HG02870 (cell line): ENCODE data around the gene TEX11.
"Not testable (repeated sequence)": the region's sequence is repeated elsewhere in the genome, so short reads cannot be mapped to it uniquely, and the experiment has no call there.

ENCODE experiments used
- ATAC-seq: cut with Tn5 transposase; IDR thresholded peaks from one replicate; pipeline ENCODE4 v1.9.1; 2021; ENCODE audit warnings: mild to moderate bottlenecking, moderate library complexity; ENCODE audit not compliant: unreplicated experiment

The TEX11 gene

DNA sequence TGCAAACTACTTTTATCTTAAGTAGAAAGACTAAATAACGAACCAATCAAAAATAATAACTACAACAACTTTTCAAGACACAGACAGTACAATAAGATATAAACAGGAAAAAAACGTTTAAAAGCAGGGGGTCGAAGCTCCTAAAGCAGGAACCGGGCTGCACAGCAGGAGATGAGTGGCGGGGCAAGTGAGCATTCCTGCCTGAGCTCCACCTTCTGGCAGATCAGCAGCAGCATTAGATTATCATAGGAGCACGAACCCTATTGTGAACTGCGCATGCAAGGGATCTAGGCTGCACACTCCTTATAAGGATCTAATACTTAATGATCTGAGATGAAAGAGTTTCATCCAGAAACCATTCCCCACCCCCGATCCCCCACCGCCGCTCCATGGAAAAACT is 146.2 kb downstream of the TEX11 start:
- no peak for ATAC-seq

DNA sequence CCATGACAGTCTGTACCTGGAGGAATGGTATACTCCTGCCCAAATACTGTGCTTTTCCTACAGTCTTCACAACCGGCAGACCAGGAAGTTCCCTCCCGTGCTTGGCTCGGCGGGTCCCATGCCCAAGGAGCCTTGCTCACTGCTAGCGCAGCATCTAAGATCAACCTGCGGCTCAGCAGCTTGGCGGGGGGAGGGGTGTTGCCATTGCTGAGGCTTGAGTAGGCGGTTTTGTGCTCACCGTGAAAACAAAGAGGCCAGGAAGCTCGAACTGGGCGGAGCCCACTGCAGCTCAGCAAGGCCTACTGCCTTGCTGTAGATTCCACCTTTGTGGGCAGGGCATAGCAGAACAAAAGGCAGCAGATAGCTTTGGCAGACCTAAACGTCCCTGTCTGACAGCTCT is 152.7 kb downstream of the TEX11 start:
- ATAC-seq: no peak

DNA sequence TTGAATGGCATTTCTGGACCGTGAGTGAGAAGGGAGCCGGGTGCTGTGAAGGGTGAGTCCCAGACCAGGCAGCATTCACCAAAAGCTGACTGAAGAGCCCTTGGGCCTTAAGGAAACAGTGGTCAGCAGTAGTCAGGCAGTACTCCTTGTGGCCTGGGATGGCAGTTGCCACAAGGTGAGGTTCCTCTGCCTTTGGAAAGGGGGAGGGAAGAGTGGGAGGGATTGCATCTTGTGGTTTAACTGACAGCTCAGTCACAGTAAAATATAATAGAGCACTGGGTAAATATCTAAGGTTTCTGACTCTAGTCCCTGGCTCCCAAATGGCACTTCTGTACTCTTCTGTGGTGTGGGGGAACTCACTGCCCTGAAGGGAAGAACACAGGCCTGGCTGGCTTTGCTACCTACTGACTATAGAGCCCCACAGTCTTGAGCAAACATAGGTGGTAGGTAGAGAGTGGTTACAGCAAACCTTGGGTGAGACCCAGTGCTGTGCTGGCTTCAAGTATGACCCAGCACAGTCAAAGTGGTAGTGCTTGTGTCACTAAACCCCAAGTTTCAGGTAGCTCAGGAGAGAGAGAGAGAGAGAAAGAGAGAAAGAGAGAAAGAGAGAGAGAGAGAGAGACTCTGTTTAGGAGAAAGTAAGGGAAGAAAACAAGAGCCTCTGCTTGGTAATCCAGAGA is 154.2 kb downstream of the TEX11 start:
- ATAC-seq: no peak

DNA sequence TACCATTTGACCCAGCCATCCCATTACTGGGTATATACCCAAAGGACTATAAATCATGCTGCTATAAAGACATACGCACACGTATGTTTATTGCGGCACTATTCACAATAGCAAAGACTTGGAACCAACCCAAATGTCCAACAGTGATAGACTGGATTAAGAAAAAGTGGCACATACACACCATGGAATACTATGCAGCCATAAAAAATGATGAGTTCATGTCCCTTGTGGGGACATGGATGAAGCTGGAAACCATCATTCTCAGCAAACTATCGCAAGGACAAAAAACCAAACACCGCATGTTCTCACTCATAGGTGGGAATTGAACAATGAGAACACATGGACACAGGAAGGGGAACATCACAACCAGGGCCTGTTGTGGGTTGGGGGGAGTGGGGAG is 174.7 kb downstream of the TEX11 start:
- ATAC-seq: not testable (repeated sequence)

DNA sequence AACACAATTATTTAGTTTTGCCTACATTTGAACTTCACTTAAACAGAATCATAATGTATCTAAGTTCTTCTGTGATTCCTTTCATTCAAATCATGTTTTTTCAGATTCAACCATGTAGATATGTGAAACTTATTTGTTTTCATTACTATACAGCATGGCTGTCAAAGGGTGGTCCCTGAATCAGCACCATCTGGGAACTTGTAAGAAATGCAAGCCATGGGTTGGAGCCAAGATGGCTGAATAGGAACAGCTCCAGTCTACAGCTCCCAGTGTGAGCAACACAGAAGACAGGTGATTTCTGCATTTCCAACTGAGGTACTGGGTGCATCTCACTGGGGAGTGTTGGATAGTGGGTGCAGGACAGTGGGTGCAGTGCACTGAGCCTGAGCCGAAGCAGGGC is 180.6 kb downstream of the TEX11 start:
- ATAC-seq: not testable (repeated sequence)

DNA sequence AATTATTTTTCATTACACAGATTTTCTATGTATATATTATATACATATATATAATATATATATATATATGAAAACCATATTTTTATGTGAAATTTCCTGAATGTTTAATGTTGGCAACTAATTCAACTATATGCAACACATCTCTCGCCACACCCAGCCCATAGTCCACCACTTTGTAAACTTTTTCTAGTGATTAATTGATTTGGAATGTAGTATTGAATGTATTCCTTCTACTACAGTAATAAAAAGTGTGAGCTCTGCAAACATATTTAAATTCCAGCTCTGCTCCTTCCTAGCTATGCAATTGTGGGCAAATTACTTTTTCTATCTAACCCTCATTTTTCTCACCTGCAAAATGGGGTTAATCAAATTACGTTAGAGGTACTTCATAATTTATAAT is 187.8 kb downstream of the TEX11 start:
- no peak for ATAC-seq

DNA sequence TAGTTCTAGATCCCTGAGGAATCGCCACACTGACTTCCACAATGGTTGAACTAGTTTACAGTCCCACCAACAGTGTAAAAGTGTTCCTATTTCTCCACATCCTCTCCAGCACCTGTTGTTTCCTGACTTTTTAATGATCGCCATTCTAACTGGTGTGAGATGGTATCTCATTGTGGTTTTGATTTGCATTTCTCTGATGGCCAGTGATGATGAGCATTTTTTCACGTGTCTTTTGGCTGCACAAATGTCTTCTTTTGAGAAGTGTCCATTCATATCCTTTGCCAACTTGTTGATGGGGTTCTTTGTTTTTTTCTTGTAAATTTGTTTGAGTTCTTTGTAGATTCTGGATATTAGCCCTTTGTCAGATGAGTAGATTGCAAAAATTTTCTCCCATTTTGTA is 197.2 kb downstream of the TEX11 start:
- not testable (repeated sequence) for ATAC-seq

DNA sequence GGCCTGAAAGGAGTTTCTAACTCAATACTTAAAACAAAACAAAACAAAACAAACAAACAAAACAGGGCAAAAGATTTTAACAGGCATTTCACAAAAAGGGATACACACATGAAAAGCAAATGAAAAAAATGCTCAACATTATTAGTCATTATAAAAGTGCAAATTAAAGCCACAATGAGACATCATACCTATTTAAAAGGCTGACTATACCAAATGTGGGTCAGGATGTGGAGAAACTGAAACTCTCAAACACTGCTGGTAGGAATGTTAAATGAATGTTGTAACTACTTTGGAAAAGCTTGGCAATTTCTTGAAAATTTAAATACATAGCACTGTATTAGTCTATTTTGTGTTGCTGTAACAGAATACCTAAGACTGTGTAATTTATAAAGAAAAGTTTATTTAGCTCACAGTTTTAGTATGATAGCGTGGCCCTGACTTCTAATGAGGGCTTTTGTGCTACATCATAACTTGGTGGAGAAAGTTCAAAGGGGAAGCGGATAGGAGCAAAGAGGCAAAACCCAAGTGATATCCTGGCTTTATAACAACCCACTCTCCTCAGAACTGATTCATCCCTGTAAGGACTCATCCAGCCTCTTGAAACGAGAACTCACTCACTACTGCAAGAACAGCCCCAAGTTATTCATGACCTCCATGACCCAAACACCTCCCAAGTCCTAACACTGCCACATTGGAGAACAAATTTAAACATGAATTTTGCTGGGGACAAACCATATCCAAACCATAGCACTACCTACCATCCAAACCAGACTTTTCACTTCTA is 214.0 kb downstream of the TEX11 start:
- ATAC-seq: no peak

DNA sequence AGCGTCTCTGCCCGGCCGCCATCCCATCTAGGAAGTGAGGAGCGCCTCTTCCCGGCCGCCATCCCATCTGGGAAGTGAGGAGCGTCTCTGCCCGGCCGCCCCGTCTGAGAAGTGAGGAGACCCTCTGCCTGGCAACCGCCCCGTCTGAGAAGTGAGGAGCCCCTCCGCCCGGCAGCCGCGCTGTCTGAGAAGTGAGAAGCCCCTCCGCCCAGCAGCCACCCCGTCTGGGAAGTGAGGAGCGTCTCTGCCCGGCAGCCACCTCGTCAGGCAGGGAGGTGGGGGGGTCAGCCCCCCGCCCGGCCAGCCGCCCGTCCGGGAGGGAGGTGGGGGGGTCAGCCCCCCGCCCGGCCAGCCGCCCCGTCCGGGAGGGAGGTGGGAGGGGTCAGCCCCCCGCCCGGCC is 229.1 kb downstream of the TEX11 start:
- ATAC-seq: not testable (repeated sequence)

DNA sequence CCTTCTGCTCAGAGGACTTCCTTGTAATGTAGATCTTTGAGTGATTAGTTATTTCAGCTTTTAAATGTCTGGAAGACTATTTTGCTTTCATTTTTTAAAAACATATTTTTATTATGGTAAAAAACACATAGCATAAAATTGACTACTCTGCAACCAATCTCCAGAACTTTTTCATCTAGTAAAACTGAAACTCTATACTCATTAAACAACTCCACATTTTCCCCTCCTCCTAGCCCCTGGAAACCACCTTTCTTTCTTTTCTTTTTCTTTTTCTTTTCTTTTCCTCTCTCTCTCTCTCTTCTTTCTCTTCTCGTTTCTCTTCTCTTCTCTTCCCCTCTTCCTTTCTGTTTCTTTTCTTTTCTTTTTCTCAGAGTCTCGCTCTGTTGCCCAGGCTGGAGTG is 233.2 kb downstream of the TEX11 start:
- ATAC-seq: no peak

DNA sequence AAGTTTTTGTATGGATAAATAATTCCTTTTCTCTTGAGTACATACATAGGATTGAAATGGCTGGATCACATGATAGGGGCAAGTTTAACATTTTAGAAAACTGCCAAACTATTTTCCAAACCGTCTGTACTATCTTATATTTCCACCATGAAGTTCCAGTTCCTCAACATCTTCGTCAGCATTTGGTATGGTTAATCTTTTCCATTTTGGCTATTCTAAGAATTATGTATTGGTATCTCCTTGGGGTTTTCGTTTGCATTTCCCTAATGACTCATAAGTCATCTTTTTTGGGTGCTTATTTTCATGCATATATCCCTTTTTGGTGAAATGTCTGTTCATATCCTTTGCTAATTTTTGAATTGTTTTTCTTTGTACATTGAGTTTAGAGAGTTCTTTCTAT is 236.2 kb downstream of the TEX11 start:
- no peak for ATAC-seq

DNA sequence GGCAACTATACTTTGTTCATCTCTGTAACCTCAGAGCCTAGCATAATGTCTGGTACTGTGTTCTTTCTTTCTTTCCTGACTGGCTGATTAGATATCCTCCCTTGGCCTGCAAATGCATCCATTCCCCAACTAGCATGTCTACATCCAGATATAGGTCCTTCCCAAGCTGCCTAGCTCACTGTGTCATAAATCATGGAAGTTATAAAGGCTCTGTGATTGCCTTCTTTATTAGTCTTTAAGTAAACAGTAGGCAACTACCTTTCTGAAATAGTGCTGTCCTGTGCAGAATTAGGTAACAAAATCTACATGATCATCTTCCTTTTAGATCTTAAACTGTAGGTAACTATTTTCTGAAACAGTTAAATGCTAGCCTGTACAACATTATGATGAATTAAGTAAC is 239.4 kb downstream of the TEX11 start:
- ATAC-seq: no peak

DNA sequence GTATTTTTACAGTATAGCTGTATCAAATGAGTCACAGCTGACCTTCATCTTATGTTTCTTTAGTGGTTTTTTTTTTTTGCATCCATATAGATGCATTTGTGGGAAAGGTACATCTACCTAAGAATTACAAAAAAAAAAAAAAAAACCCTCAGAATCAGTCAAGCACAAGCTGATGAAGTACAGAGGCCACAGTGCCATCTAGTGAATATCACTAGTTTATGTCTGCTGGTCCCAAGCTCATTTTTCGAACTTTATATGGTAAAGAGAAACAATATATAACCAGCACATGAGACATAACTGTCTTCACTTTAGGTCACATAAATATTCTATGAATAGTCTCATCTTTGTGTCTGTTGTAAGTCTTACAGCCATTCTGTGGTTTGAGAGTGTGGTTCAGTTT is 243.8 kb downstream of the TEX11 start:
- ATAC-seq: no peak

DNA sequence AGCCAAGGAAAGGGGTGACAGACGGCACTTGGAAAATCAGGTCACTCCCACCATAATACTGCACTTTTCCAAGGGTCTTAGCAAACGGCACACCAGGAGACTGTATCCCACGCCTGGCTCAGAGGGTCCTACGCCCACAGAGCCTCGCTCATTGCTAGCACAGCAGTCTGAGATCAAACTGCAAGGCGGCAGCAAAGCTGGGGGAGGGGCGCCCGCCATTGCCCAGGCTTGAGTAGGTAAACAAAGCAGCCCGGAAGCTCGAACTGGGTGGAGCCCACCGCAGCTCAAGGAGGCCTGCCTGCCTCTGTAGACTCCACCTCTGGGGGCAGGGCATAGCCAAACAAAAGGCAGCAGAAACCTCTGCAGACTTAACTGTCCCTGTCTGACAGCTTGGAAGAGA is 247.4 kb downstream of the TEX11 start:
- ATAC-seq: not testable (repeated sequence)

DNA sequence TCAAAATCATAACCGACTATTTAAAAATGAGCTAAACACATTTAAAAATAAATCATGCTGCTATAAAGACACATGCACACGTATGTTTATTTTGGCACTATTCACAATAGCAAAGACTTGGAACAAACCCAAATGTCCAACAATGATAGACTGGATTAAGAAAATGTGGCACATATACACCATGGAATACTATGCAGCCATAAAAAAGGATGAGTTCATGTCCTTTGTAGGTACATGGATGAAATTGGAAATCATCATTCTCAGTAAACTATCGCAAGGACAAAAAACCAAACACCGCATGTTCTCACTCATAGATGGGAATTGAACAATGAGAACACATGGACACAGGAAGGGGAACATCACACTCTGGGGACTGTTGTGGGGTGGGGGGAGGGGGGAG is 251.0 kb downstream of the TEX11 start:
- not testable (repeated sequence) for ATAC-seq

DNA sequence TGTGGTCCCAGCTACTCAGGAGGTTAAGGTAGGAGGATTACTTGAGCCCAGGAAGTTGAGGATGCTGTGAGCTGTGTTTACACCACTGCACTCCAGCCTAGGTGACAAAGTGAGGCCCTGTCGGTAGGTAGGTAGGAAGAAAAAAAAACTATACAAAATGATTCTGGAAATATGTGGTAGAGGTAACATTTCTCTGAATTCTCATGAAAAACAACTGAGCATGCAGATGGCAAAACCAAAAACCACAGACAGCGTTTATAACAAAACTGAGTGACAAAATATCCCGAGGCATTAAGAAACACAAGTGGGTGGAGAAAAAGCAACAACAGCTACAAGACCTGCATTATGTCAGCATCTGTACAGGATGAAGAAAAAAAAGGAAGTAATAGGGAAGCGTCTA is 252.2 kb downstream of the TEX11 start:
- no peak for ATAC-seq

DNA sequence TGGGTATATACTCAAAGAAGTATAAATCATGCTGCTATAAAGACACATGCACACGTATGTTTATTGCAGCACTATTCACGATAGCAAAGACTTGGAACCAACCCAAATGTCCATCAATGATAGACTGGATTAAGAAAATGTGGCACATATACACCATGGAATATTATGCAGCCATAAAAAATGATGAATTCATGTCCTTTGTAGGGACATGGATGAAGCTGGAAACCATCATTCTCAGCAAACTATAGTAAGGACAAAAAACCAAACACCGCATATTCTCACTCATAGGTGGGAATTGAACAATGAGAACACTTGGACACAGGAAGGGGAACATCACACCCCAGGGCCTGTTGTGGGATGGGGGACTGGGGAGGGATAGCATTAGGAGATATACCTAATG is 260.6 kb downstream of the TEX11 start:
- ATAC-seq: not testable (repeated sequence)

DNA sequence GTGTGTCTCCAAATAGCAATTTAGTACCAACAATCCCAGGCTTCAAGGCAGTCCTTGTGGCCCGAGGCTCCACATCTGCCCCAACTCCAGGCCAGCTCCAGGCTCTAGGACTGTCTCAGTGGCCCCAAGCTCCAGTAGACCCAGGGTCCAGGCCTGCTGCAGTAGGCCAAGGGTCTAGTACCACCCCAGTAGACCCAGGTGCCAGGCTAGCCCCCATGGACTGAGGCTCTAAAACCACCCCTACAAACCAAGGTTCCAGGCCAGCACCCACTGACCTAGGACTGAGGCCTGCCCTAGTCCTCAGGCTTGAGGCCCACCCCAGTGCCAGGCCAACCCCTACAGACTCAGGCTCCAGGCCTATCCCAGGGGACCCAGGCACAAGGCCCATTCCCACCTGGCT is 272.3 kb downstream of the TEX11 start:
- no peak for ATAC-seq

DNA sequence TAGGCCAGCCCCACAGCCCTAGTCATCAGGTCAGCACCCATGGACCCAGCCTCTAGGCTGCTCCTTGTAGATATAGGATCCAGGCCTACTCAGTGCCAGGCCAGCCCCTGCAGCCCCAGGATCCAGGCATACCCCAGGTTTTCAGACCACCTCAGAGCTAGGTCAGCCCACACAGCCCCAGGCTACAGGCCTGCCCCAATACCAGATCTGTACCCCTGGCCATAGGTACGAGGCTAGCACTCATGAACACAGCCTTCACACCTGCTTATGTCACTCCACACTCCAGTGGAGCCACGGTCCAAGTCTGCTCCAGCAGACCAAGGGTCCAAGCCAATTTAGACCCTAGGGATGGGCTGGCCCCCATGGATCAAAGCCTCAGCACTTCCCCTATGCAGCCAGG is 272.8 kb downstream of the TEX11 start:
- ATAC-seq: no peak

DNA sequence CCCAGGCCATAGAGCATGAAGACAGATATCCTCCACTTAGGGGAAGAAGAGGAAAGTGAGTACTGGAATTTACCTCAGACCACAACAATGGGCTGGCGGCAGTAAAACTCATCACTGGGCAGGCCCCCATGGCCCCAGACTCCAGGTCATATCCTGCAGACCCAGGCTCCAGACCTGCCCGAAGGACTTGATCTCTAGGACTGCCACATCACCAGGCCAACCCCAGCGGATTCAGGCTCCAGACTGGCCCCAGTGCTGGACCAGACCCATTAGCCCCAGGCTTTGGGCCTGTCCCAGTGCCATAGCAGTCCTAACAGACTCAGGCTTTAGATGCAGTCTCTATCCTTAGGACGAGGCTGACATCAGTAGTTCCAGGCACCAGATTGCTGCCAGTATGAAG is 273.3 kb downstream of the TEX11 start:
- no peak for ATAC-seq

DNA sequence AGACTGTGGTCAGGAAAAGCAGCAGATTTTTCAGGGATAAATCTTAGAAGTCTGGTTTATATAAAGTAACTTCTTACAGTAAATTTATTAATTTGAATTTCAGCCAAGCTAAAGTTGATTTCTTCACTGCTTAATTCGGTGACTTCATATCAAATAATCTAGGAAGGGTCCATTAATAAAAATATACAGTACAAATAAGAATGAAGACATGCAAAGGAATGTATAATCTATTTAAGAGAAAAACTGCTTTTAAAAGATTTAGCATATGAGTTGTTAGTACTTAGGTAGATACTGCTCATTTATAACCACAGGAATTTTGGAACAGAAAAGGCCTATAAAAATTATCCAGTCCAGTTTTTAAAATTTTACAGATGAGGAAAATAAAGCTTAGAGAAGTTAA is 286.8 kb downstream of the TEX11 start:
- no peak for ATAC-seq

DNA sequence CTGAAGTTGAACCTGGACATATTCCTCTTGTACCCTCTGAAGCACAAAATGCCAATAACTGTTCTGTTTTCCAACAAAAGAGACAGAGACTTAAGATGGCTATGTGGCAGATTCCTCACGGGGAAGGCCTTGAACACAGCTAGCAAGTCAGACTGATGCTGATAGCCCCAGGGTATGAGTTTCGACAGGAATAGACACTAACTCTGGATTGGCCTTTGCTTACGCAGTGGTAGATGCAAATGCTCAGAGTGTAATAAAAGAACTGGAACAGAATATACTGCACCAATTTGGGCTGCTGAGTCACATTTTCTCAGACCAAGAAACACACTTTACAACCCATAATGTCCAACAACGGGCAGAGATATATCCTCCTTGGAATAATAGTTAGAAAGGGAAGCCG is 290.0 kb downstream of the TEX11 start:
- ATAC-seq: no peak

DNA sequence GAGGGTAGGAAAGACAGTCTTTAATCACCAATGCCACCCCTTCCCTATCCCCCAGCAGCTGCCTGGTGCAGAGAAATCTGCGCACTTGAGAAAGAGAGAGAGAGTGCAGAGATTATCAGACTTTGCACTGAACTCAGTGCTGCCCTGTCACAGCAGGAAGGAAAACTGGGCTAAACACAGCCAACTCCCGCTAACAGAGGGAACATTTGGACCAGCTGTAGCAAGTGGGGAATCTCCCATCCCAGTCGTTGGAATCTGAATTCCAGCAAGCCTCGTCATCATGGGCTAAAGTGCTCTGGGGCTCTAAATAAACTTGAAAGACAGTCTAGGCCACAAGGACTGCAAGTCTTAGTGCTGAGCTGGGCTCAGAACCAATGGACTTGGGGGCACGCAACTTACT is 295.2 kb downstream of the TEX11 start:
- no peak for ATAC-seq
